Spinal cord (tissue), 10 donors: ENCODE results near the gene NUP43. TPM values are rescaled to one million over a fixed set of nuclear protein-coding genes. Genes with fewer than 3 reads are reported as not detected.
"Not testable (repeated sequence)": the region's sequence is repeated elsewhere in the genome, so short reads cannot be mapped to it uniquely, and the experiment has no call there.

ENCODE experiments used
- DNase-seq, 6 donors: peaks; one replicate each; pipeline versions ENCODE4 v3.0.0 to v3.0.0-alpha.2; 2013 to 2015; ENCODE audit warnings: low spot score in 6 of 6, low read depth in 4 of 6
- H3K27ac ChIP-seq: one replicate; pipeline ENCODE4 v1.5.1; 2013; ENCODE audit warnings: low read depth, low read length, control low read depth
- H3K27me3 ChIP-seq: one replicate; pipeline ENCODE4 v1.6.1; 2013; ENCODE audit warnings: low read length; ENCODE audit not compliant: control insufficient read depth, insufficient read depth
- H3K36me3 ChIP-seq: one replicate; pipeline ENCODE4 v1.6.1; 2013; ENCODE audit warnings: low read length; ENCODE audit not compliant: control insufficient read depth, insufficient read depth
- H3K4me1 ChIP-seq: one replicate; pipeline ENCODE4 v1.6.1; 2013; ENCODE audit warnings: low read length; ENCODE audit not compliant: control insufficient read depth, insufficient read depth
- H3K4me3 ChIP-seq: one replicate; pipeline ENCODE4 v1.5.1; 2013; ENCODE audit warnings: low read depth, low read length, control low read depth
- H3K9me3 ChIP-seq: one replicate; pipeline ENCODE4 v1.6.1; 2013; ENCODE audit warnings: low read length; ENCODE audit not compliant: control insufficient read depth, insufficient read depth
- whole genome bisulfite sequencing: methylation state at CpG from one replicate; pipeline ENCODE4 v1.1.5; 2013; ENCODE audit warnings: missing lambda C conversion rate; ENCODE audit not compliant: insufficient coverage; 5-methylcytosine and 5-hydroxymethylcytosine counted together
- polyA plus RNA-seq, 2 donors: library from polyadenylated mRNA; unstranded; fragments of 120-200 nt; gene quantifications; one replicate each; pipeline ENCODE4 v1.2.1, GENCODE V29; 2013; ENCODE audit not compliant: insufficient read length in 2 of 2
- total RNA-seq, 2 donors: library from RNA; depleted of rRNA in 1 of 2; stranded (reverse); fragments of 120-200 nt in 1 of 2; fragments of >200 nt in 1 of 2; gene quantifications; one replicate each; pipeline versions ENCODE4 v1.2.3 to v1.2.4, GENCODE V29; 2013 to 2014
- donor health status: healthy.

Gene NUP43
- total and polyA plus RNA-seq, 4 donors = 23.4 to 34.2 (median 28.8) TPM

GRCh38 chr6:149766156-149766769 lies 19.9 kb upstream of the NUP43 start:
- no CpG with 5 or more reads among the region's 3 CpGs for WGBS
- DNase-seq = no peak
- Histone ChIP-seq H3K27me3 (no peaks in the 10 kb centered on the region), H3K4me1 (no peaks in the 10 kb centered on the region), H3K27ac (no peak overlapping the region), H3K4me3 (no peak overlapping the region), H3K36me3 (peaks cover 7% of the 10 kb centered on the region), H3K9me3 (peaks cover 7% of the 10 kb centered on the region)

GRCh38 chr6:149763866-149764265 lies 17.5 kb upstream of the NUP43 start:
- H3K27me3 ChIP-seq = no peaks in the 10 kb centered on the region
- H3K4me1 ChIP-seq = no peaks in the 10 kb centered on the region
- DNase-seq = peak in 1 of 6 donors; percentile 3
- H3K36me3 ChIP-seq = peaks cover 9% of the 10 kb centered on the region
- no peak overlapping the region for H3K27ac ChIP-seq
- no peak overlapping the region for H3K4me3 ChIP-seq
- H3K9me3 ChIP-seq = peaks cover 7% of the 10 kb centered on the region

GRCh38 chr6:149761438-149761837 lies 15.1 kb upstream of the NUP43 start:
- no CpG with 5 or more reads among the region's 1 CpG for WGBS

GRCh38 chr6:149756261-149756636 lies 9.9 kb upstream of the NUP43 start:
- no peak overlapping the region for H3K4me3 ChIP-seq
- H3K4me1 ChIP-seq = peaks cover 7% of the 10 kb centered on the region
- no peak for DNase-seq
- no peaks in the 10 kb centered on the region for H3K27me3 ChIP-seq
- H3K9me3 ChIP-seq = no peaks in the 10 kb centered on the region
- H3K27ac ChIP-seq = no peak overlapping the region
- no CpG with 5 or more reads among the region's 7 CpGs for WGBS
- H3K36me3 ChIP-seq = peaks cover 8% of the 10 kb centered on the region

More at GRCh38 chr6:149761438-149761837, 15.1 kb upstream of the NUP43 start:
- peaks cover 6% of the 10 kb centered on the region for H3K9me3 ChIP-seq
- no peaks in the 10 kb centered on the region for H3K27me3 ChIP-seq
- no peaks in the 10 kb centered on the region for H3K4me1 ChIP-seq
- no peak for DNase-seq
- H3K4me3 ChIP-seq = no peak overlapping the region
- H3K36me3 ChIP-seq = peaks cover 6% of the 10 kb centered on the region
- no peak overlapping the region for H3K27ac ChIP-seq

GRCh38 chr6:149755300-149756260 lies 9.3 kb upstream of the NUP43 start:
- Histone ChIP-seq H3K4me3 (no peak overlapping the region), H3K27me3 (no peaks in the 10 kb centered on the region), H3K9me3 (no peaks in the 10 kb centered on the region), H3K4me1 (peaks cover 13% of the 10 kb centered on the region), H3K36me3 (peaks cover 8% of the 10 kb centered on the region), H3K27ac (no peak overlapping the region)
- DNase-seq = no peak
- WGBS = 90% methylated on average over 5 of the region's 9 CpGs

GRCh38 chr6:149754548-149754947 lies 8.2 kb upstream of the NUP43 start:
- H3K4me1 ChIP-seq = peaks cover 20% of the 10 kb centered on the region
- no peak for DNase-seq
- H3K9me3 ChIP-seq = no peaks in the 10 kb centered on the region
- H3K27me3 ChIP-seq = no peaks in the 10 kb centered on the region
- no peak overlapping the region for H3K27ac ChIP-seq
- no CpG with 5 or more reads among the region's 4 CpGs for WGBS
- H3K4me3 ChIP-seq = no peak overlapping the region
- peaks cover 6% of the 10 kb centered on the region for H3K36me3 ChIP-seq

- H3K27ac ChIP-seq, H3K27me3 ChIP-seq, H3K4me3 ChIP-seq, DNase-seq, H3K9me3 ChIP-seq, H3K36me3 ChIP-seq: not testable (repeated sequence)
- WGBS = 100% methylated on average over 1 of the region's 3 CpGs
- peaks cover 20% of the 10 kb centered on the region for H3K4me1 ChIP-seq
These were observed 7.0 kb upstream of the NUP43 start for GRCh38 chr6:149753374-149753637.

- Histone ChIP-seq H3K4me1 (peaks cover 20% of the 10 kb centered on the region), H3K9me3 (no peaks in the 10 kb centered on the region), H3K27ac (no peak overlapping the region), H3K4me3 (no peak overlapping the region), H3K36me3 (peaks cover 3% of the 10 kb centered on the region), H3K27me3 (no peaks in the 10 kb centered on the region)
- DNase-seq = no peak
- WGBS = no CpG with 5 or more reads among the region's 4 CpGs
These were observed 6.5 kb upstream of the NUP43 start for GRCh38 chr6:149752600-149753373.

GRCh38 chr6:149751920-149752319 lies 5.6 kb upstream of the NUP43 start:
- WGBS = 100% methylated on average over 3 of the region's 5 CpGs
- H3K36me3 ChIP-seq, DNase-seq, H3K27me3 ChIP-seq, H3K9me3 ChIP-seq, H3K4me3 ChIP-seq, H3K27ac ChIP-seq: not testable (repeated sequence)
- peaks cover 20% of the 10 kb centered on the region for H3K4me1 ChIP-seq
